Gastrocnemius medialis (tissue), 4 donors: ENCODE data around the gene SLC66A2. TPM values are rescaled to one million over a fixed set of nuclear protein-coding genes. Genes with fewer than 3 reads are reported as not detected.
A peak's percentile ranks its signal among the peaks of the same experiment; 100 is the strongest.

ENCODE experiments used
- ATAC-seq, 2 donors: fragments of 150-250 bp; one replicate each; pipeline ENCODE4 v1.9.1; 2016
- DNase-seq, 2 donors: peaks; one replicate each; pipeline ENCODE4 v3.0.0-alpha.2; 2019
- H3K27ac ChIP-seq, 4 donors: fragments of 200-600 bp; sonication (generic); 1 replicate in 1 of 4; 2 replicates in 3 of 4; pipeline ENCODE4 v1.5.1; 2016 to 2018; ENCODE audit warnings: mild to moderate bottlenecking in 2 of 4, moderate library complexity in 1 of 4
- H3K27me3 ChIP-seq, 3 donors: fragments of 200-600 bp; sonication (generic) in 2 of 3; 1 replicate in 1 of 3; 2 replicates in 2 of 3; pipeline versions ENCODE4 v1.5.1 to v1.6.0; 2016 to 2019; ENCODE audit warnings: mild to moderate bottlenecking in 1 of 3, moderate library complexity in 1 of 3
- H3K36me3 ChIP-seq, 2 donors: fragments of 200-600 bp; sonication (generic) in 1 of 2; one replicate each; pipeline ENCODE4 v1.5.1; 2017 to 2018
- H3K4me1 ChIP-seq, 2 donors: fragments of 200-600 bp; sonication (generic) in 1 of 2; one replicate each; pipeline ENCODE4 v1.5.1; 2016 to 2017; ENCODE audit warnings: mild to moderate bottlenecking in 2 of 2
- H3K4me3 ChIP-seq, 4 donors: fragments of 200-600 bp; sonication (generic) in 3 of 4; 1 replicate in 1 of 4; 2 replicates in 3 of 4; pipeline ENCODE4 v1.5.1; 2016 to 2019; ENCODE audit warnings: mild to moderate bottlenecking in 2 of 4
- H3K9me3 ChIP-seq, 3 donors: fragments of 200-600 bp; sonication (generic) in 2 of 3; 1 replicate in 1 of 3; 2 replicates in 2 of 3; pipeline ENCODE4 v1.5.1; 2016 to 2019
- CTCF ChIP-seq, 5 experiments: fragments of 450-650 bp in 3 of 5; fragments of 200-600 bp in 2 of 5; sonication (generic) in 2 of 5; IDR thresholded peaks in 4 of 5; conservative IDR thresholded peaks in 1 of 5; 1 replicate in 4 of 5; 2 replicates in 1 of 5; pipeline ENCODE4 v1.5.1; 2016 to 2019; ENCODE audit warnings: antibody characterized with exemption in 5 of 5, mild to moderate bottlenecking in 3 of 5, moderate library complexity in 3 of 5
- POLR2A ChIP-seq, 2 donors: fragments of 450-650 bp; IDR thresholded peaks; one replicate each; pipeline ENCODE4 v1.6.1; 2017; ENCODE audit warnings: antibody characterized with exemption in 2 of 2, mild to moderate bottlenecking in 2 of 2, moderate library complexity in 2 of 2
- in situ Hi-C, 4 donors: fragments of 200-750 bp; cut with MboI; loops; one replicate each; pipeline versions ENCODE4 v1.15.0 to v1.8.0; 2017; ENCODE audit warnings: low sequenced_read_pairs in 4 of 4
- intact Hi-C: fragments of 100-400 bp; cut with DNase I; formaldehyde crosslinking; loops from one replicate; pipeline ENCODE4 v1.15.1; 2023; ENCODE audit warnings: low total_unique reads
- total RNA-seq, 4 donors: library from RNA; depleted of rRNA; stranded (reverse); fragments of >200 nt; gene quantifications; one replicate each; pipeline versions ENCODE4 v1.1.0 to v1.2.3, GENCODE V29; 2016

Gene SLC66A2
- total RNA-seq, 4 donors from 2014 or later = 43.3 to 121 (median 107) TPM

GRCh38 chr18:79887181-79888000 is 64.1 kb downstream of the SLC66A2 start:
- intact Hi-C loops (no loop called here), in situ Hi-C loops (no loop called here)
- TF ChIP-seq CTCF (IDR thresholded peaks at IDR 0.05 in 4 of 5, conservative IDR thresholded peaks at IDR 0.05 in 1 of 5) = no peak
- no peak for TF ChIP-seq POLR2A (IDR thresholded peaks at IDR 0.05)
- H3K36me3 ChIP-seq = no peaks in the 10 kb centered on the region
- peak in 1 of 2 donors; percentile 14 for ATAC-seq
- H3K27ac ChIP-seq = no peak overlapping the region
- no peaks in the 10 kb centered on the region for H3K4me1 ChIP-seq
- peaks cover 0 to 5% (median 0%) of the 10 kb centered on the region in 3 donors for H3K27me3 ChIP-seq
- H3K9me3 ChIP-seq = peaks cover 0 to 9% (median 0%) of the 10 kb centered on the region in 3 donors
- DNase-seq = no peak
- no peak overlapping the region for H3K4me3 ChIP-seq

GRCh38 chr18:79884963-79885728 is 66.3 kb downstream of the SLC66A2 start:
- DNase-seq (no peak), ATAC-seq (no peak)
- H3K4me1 ChIP-seq = no peaks in the 10 kb centered on the region
- no peaks in the 10 kb centered on the region for H3K9me3 ChIP-seq
- TF ChIP-seq CTCF (IDR thresholded peaks at IDR 0.05 in 4 of 5, conservative IDR thresholded peaks at IDR 0.05 in 1 of 5) = no peak
- TF ChIP-seq POLR2A (IDR thresholded peaks at IDR 0.05) = no peak
- no peaks in the 10 kb centered on the region for H3K36me3 ChIP-seq
- no peak overlapping the region for H3K27ac ChIP-seq
- H3K27me3 ChIP-seq = peaks cover 0 to 3% (median 0%) of the 10 kb centered on the region in 3 donors
- in situ Hi-C loops (no loop called here), intact Hi-C loops (no loop called here)
- no peak overlapping the region for H3K4me3 ChIP-seq

- Histone ChIP-seq H3K27me3 (peaks cover 0 to 3% (median 0%) of the 10 kb centered on the region in 3 donors), H3K9me3 (no peaks in the 10 kb centered on the region), H3K27ac (no peak overlapping the region), H3K4me3 (no peak overlapping the region), H3K4me1 (no peaks in the 10 kb centered on the region), H3K36me3 (no peaks in the 10 kb centered on the region)
- intact Hi-C loops (no loop called here), in situ Hi-C loops (no loop called here)
- TF ChIP-seq POLR2A (IDR thresholded peaks at IDR 0.05) = no peak
- no peak for TF ChIP-seq CTCF (IDR thresholded peaks at IDR 0.05 in 4 of 5, conservative IDR thresholded peaks at IDR 0.05 in 1 of 5)
- ATAC-seq (no peak), DNase-seq (no peak)
Observed at GRCh38 chr18:79884294-79884962, 67.0 kb downstream of the SLC66A2 start.

- Histone ChIP-seq H3K4me3 (no peak overlapping the region), H3K4me1 (no peaks in the 10 kb centered on the region), H3K9me3 (no peaks in the 10 kb centered on the region), H3K27me3 (peaks cover 0 to 6% (median 5%) of the 10 kb centered on the region in 3 donors), H3K36me3 (no peaks in the 10 kb centered on the region), H3K27ac (no peak overlapping the region)
- DNase-seq (no peak), ATAC-seq (no peak)
- in situ Hi-C loops = no loop called here
- TF ChIP-seq POLR2A (IDR thresholded peaks at IDR 0.05) (no peak), CTCF (IDR thresholded peaks at IDR 0.05 in 4 of 5, conservative IDR thresholded peaks at IDR 0.05 in 1 of 5) (no peak)
- intact Hi-C loops = no loop called here
Observed at GRCh38 chr18:79883461-79884293, 67.8 kb downstream of the SLC66A2 start.
